Mesenchymal stem cell (in vitro differentiated cells and primary cell): Measurements from ENCODE around the gene PTPRN2.

Experiments used
- DNase-seq: peaks from one replicate; pipeline ENCODE4 v3.0.0-alpha.2; 2013
- H2AFZ ChIP-seq: one replicate; pipeline ENCODE4 v1.6.1; 2013; ENCODE audit warnings: low read depth, mild to moderate bottlenecking, control low read depth, inconsistent platforms, low read length, moderate library complexity
- H2AK5ac ChIP-seq: 2 replicates; pipeline ENCODE4 v1.6.1; 2013; ENCODE audit warnings: low read length, moderate library complexity, mild to moderate bottlenecking, inconsistent platforms; ENCODE audit not compliant: severe bottlenecking
- H2BK120ac ChIP-seq: one replicate; pipeline ENCODE4 v1.6.1; 2013; ENCODE audit warnings: low read depth, mild to moderate bottlenecking, inconsistent platforms, low read length, moderate library complexity
- H2BK12ac ChIP-seq, 2 experiments: one replicate each; pipeline ENCODE4 v1.6.1; 2013; ENCODE audit warnings: inconsistent platforms in 2 of 2, low read length in 2 of 2, mild to moderate bottlenecking in 2 of 2, moderate library complexity in 2 of 2, control low read depth in 1 of 2
- H2BK15ac ChIP-seq: one replicate; pipeline ENCODE4 v1.6.1; 2013; ENCODE audit warnings: mild to moderate bottlenecking, low read depth, inconsistent platforms; ENCODE audit not compliant: poor library complexity, severe bottlenecking
- H2BK5ac ChIP-seq: 2 replicates; pipeline ENCODE4 v1.6.1; 2013; ENCODE audit warnings: low read depth, mild to moderate bottlenecking, low read length, control low read depth, inconsistent platforms; ENCODE audit not compliant: poor library complexity, severe bottlenecking
- H3K14ac ChIP-seq, 2 experiments: one replicate each; pipeline ENCODE4 v1.6.1; 2013; ENCODE audit warnings: inconsistent platforms in 2 of 2, low read length in 2 of 2, control low read depth in 1 of 2, mild to moderate bottlenecking in 1 of 2, moderate library complexity in 1 of 2
- H3K18ac ChIP-seq, 2 experiments: one replicate each; pipeline ENCODE4 v1.6.1; 2013; ENCODE audit warnings: inconsistent platforms in 2 of 2, low read length in 2 of 2, control low read depth in 1 of 2, low read depth in 1 of 2, mild to moderate bottlenecking in 1 of 2
- H3K23ac ChIP-seq, 2 experiments: one replicate each; pipeline ENCODE4 v1.6.1; 2013; ENCODE audit warnings: inconsistent platforms in 2 of 2, low read length in 2 of 2, mild to moderate bottlenecking in 2 of 2, moderate library complexity in 2 of 2, control low read depth in 1 of 2
- H3K27ac ChIP-seq: 2 replicates; pipeline ENCODE4 v1.5.1; 2013; ENCODE audit warnings: mild to moderate bottlenecking, moderate library complexity, low read length, control low read depth, inconsistent platforms; ENCODE audit not compliant: poor library complexity, severe bottlenecking
- H3K27me3 ChIP-seq, 2 experiments: 2 replicates each; pipeline versions ENCODE4 v1.6.1 to v1.7.0; 2013; ENCODE audit warnings: low read length in 2 of 2, mild to moderate bottlenecking in 2 of 2, moderate library complexity in 2 of 2, control low read depth in 1 of 2, inconsistent platforms in 1 of 2; ENCODE audit not compliant: control insufficient read depth in 1 of 2, insufficient read depth in 1 of 2
- H3K36me3 ChIP-seq, 2 experiments: 2 replicates each; pipeline versions ENCODE4 v1.6.1 to v1.7.0; 2013; ENCODE audit warnings: low read length in 2 of 2, control low read depth in 1 of 2, inconsistent platforms in 1 of 2, low read depth in 1 of 2, mild to moderate bottlenecking in 1 of 2; ENCODE audit not compliant: insufficient read depth in 2 of 2, control insufficient read depth in 1 of 2
- H3K4ac ChIP-seq, 2 experiments: one replicate each; pipeline ENCODE4 v1.6.1; 2013; ENCODE audit warnings: inconsistent platforms in 2 of 2, low read length in 2 of 2, mild to moderate bottlenecking in 2 of 2, moderate library complexity in 2 of 2, control low read depth in 1 of 2, low read depth in 1 of 2
- H3K4me1 ChIP-seq: 2 replicates; pipeline ENCODE4 v1.6.1; 2013; ENCODE audit warnings: low read depth, low read length, control low read depth; ENCODE audit not compliant: control insufficient read depth, insufficient read depth
- H3K4me2 ChIP-seq: 2 replicates; pipeline ENCODE4 v1.6.1; 2013; ENCODE audit warnings: low read length, mild to moderate bottlenecking, inconsistent platforms; ENCODE audit not compliant: poor library complexity, severe bottlenecking
- H3K4me3 ChIP-seq, 2 experiments: 2 replicates each; pipeline versions ENCODE4 v1.5.1 to v1.7.0; 2013; ENCODE audit warnings: low read length in 2 of 2, mild to moderate bottlenecking in 2 of 2, control low read depth in 1 of 2, low read depth in 1 of 2; ENCODE audit not compliant: insufficient read depth in 1 of 2
- H3K79me1 ChIP-seq: replicated peaks from 2 replicates; pipeline ENCODE4 v1.6.1; 2013; ENCODE audit warnings: mild to moderate bottlenecking, control low read depth, low read length, inconsistent platforms; ENCODE audit not compliant: poor library complexity, severe bottlenecking
- H3K9ac ChIP-seq: 2 replicates; pipeline ENCODE4 v1.7.0; 2013; ENCODE audit warnings: mild to moderate bottlenecking, low read length, moderate library complexity
- H3K9me3 ChIP-seq: 2 replicates; pipeline ENCODE4 v1.7.0; 2013; ENCODE audit warnings: mild to moderate bottlenecking, low read length; ENCODE audit not compliant: control insufficient read depth
- H4K8ac ChIP-seq: one replicate; pipeline ENCODE4 v1.6.1; 2013; ENCODE audit warnings: inconsistent platforms, mild to moderate bottlenecking, low read length, moderate library complexity
- H4K91ac ChIP-seq: one replicate; pipeline ENCODE4 v1.6.1; 2013; ENCODE audit warnings: mild to moderate bottlenecking, low read length, inconsistent platforms
- WGBS: methylation state at CpG from one replicate; pipeline ENCODE4 v1.1.7; 2013; ENCODE audit warnings: mixed read lengths; 5-methylcytosine and 5-hydroxymethylcytosine counted together

PTPRN2 gene

DNA sequence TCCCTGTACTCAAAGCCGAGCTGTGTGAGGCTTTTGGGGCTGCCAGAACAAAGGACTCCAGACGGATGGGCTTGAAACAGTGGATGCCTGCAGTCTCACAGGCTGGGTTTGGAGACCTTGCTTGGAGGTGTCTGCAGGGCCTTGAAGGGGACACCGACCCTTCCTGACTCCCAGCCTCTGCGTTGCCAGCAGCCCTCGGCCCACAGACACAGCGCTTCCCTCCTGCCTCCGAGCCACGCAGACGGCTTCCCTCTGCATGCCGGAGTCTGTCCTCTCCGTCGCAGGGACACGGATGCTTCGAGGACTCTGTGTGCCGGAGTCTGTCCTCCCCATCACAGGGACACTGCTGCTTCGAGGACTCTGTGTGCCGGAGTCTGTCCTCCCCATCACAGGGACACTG is 726.1 kb downstream of the PTPRN2 start:
- Histone ChIP-seq H4K91ac (no peak overlapping the region), H3K4me3 (no peak overlapping the region), H3K9ac (no peak overlapping the region), H2AFZ (no peak overlapping the region), H3K36me3 (no peaks in the 10 kb centered on the region), H2BK5ac (no peak overlapping the region), H2BK15ac (no peak overlapping the region), H2BK12ac (no peak overlapping the region), H4K8ac (no peak overlapping the region), H3K4me1 (no peaks in the 10 kb centered on the region), H3K9me3 (no peaks in the 10 kb centered on the region), H2BK120ac (no peak overlapping the region), H3K79me1 (no peaks in the 10 kb centered on the region), H3K18ac (no peak overlapping the region), H3K14ac (no peak overlapping the region), H3K4me2 (no peak overlapping the region), H3K27me3 (no peaks in the 10 kb centered on the region), H3K4ac (no peak overlapping the region), H2AK5ac (no peak overlapping the region), H3K23ac (no peak overlapping the region), H3K27ac (no peak overlapping the region)
- DNase-seq = no peak
- 79% methylated on average over 7 of the region's 17 CpGs for WGBS

- H3K36me3 ChIP-seq = no peaks in the 10 kb centered on the region
- H2AFZ ChIP-seq = no peak overlapping the region
- no peaks in the 10 kb centered on the region for H3K27me3 ChIP-seq
- H3K18ac ChIP-seq = no peak overlapping the region
- no peaks in the 10 kb centered on the region for H3K9me3 ChIP-seq
- no peak overlapping the region for H2AK5ac ChIP-seq
- no peak overlapping the region for H3K27ac ChIP-seq
- H4K91ac ChIP-seq = no peak overlapping the region
- H2BK15ac ChIP-seq = no peak overlapping the region
- H2BK120ac ChIP-seq = no peak overlapping the region
- H3K9ac ChIP-seq = no peak overlapping the region
- H4K8ac ChIP-seq = no peak overlapping the region
- H3K4me1 ChIP-seq = no peaks in the 10 kb centered on the region
- H2BK12ac ChIP-seq = no peak overlapping the region
- H3K4me2 ChIP-seq = no peak overlapping the region
- H3K23ac ChIP-seq = no peak overlapping the region
- no peak overlapping the region for H3K14ac ChIP-seq
- no peak overlapping the region for H3K4ac ChIP-seq
- H2BK5ac ChIP-seq = no peak overlapping the region
- 90% methylated on average over 21 of the region's 21 CpGs for WGBS
- no peak overlapping the region for H3K4me3 ChIP-seq
- no peak for DNase-seq
- H3K79me1 ChIP-seq = no peaks in the 10 kb centered on the region
Measured at GRCh38 chr7:157861031-157861491, 726.6 kb downstream of the PTPRN2 start.

DNA sequence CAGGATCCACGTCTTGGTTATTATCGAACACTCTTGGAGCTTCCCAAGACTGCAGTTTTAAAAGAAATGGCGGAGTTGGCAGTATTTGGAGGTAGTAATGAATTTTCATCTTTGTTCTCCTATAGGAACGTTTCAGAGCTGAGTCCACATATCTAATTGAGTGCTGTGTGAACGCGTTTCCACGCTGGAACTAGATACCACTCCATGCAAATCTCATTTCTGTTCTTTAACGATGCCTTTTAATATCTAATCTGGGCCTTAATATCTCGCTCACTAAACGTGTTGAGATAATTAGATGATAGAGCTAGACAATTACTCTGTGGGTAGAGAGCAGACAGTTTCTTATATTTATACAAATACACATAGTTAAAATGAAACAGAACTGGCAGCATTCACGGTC is 727.2 kb downstream of the PTPRN2 start:
- Histone ChIP-seq H3K14ac (no peak overlapping the region), H4K8ac (no peak overlapping the region), H3K27me3 (no peaks in the 10 kb centered on the region), H2BK5ac (no peak overlapping the region), H3K27ac (no peak overlapping the region), H3K79me1 (no peaks in the 10 kb centered on the region), H2BK120ac (no peak overlapping the region), H3K36me3 (no peaks in the 10 kb centered on the region), H4K91ac (no peak overlapping the region), H2AFZ (no peak overlapping the region), H3K4me3 (no peak overlapping the region), H3K4me2 (no peak overlapping the region), H3K18ac (no peak overlapping the region), H3K4me1 (no peaks in the 10 kb centered on the region), H2BK12ac (no peak overlapping the region), H3K4ac (no peak overlapping the region), H2AK5ac (no peak overlapping the region), H3K23ac (no peak overlapping the region), H3K9ac (no peak overlapping the region), H2BK15ac (no peak overlapping the region), H3K9me3 (no peaks in the 10 kb centered on the region)
- 86% methylated on average over 7 of the region's 11 CpGs for WGBS
- DNase-seq = no peak

DNA sequence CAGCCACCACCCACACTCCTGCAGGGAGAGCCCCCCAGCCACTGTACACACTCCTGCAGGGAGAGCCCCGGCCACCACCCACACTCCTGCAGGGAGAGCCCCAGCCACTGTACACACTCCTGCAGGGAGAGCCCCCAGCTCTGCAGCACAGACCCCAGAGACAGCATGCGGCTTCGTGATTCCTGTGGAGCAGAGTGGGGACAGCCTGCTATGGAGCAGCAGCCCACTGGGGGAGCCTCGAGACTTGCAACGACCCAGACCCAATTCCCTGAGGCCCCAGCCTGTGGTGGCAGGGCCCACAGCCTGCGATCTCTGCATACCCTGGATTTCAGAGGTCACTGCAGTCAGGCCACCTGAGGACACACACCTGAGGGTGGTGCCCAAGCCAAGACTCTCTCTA is 727.7 kb downstream of the PTPRN2 start:
- H2BK15ac ChIP-seq = no peak overlapping the region
- H3K27me3 ChIP-seq = no peaks in the 10 kb centered on the region
- no peaks in the 10 kb centered on the region for H3K36me3 ChIP-seq
- H3K4me1 ChIP-seq = no peaks in the 10 kb centered on the region
- H3K4me2 ChIP-seq = no peak overlapping the region
- no peak overlapping the region for H3K9ac ChIP-seq
- H3K9me3 ChIP-seq = no peaks in the 10 kb centered on the region
- no peak overlapping the region for H3K14ac ChIP-seq
- H3K18ac ChIP-seq = no peak overlapping the region
- no peak overlapping the region for H2BK12ac ChIP-seq
- no peak overlapping the region for H3K23ac ChIP-seq
- H4K91ac ChIP-seq = no peak overlapping the region
- H3K4me3 ChIP-seq = no peak overlapping the region
- no peak overlapping the region for H3K27ac ChIP-seq
- H2BK5ac ChIP-seq = no peak overlapping the region
- H4K8ac ChIP-seq = no peak overlapping the region
- H3K4ac ChIP-seq = no peak overlapping the region
- no peak overlapping the region for H2AK5ac ChIP-seq
- no peaks in the 10 kb centered on the region for H3K79me1 ChIP-seq
- DNase-seq = no peak
- WGBS = 76% methylated on average over 6 of the region's 6 CpGs
- no peak overlapping the region for H2AFZ ChIP-seq
- no peak overlapping the region for H2BK120ac ChIP-seq
